Activated CD4-positive, alpha-beta T cell treated with anti-CD3 and anti-CD28 coated beads, Interleukin-2, amount 50 U/mL, for 48 hours (primary cell): ENCODE measurements around the gene PKD1.
"Not testable (repeated sequence)": the region's sequence is repeated elsewhere in the genome, so short reads cannot be mapped to it uniquely, and the experiment has no call there.

ENCODE experiments used
- DNase-seq, 2 experiments: peaks; one replicate each; pipeline ENCODE4 v3.0.0-alpha.2; 2020

PKD1 gene

DNA sequence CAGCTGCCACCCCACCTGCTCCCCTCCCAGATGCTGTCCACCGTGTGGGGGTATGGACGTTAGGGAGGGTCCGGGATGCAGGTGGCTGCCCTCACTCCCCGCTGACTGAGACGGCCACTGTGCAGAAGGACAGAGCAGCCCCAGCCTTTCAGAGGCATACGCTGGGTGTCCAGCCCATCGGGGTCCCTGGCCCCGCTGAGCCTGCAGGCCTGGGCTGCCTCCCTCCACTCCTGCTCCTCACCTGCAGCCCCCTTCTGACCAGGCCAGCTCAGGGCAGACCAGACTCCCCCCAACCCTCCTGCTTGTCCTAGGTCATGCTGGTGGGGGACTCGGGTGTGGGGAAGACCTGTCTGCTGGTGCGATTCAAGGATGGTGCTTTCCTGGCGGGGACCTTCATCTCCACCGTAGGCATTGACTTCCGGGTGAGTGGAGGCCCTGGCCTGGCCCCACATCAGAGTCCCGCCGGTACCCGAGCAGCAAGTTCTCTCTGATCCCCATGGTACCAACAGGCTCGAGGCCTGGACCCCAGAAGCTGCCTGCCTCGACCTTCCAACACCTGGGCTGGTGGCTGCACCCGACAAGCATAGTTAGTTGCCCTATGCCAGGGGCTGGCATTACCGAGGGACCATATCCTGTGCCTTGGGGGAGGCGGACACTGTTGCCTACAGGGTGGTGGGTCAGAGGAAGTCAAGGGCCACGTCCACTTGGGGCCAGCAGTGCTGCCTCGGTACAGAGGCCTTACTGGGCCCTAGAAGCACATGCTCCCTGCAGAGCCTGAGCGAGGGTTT, 14.1 kb upstream of the PKD1 start:
- peak; percentile 40 to 50 for DNase-seq

DNA sequence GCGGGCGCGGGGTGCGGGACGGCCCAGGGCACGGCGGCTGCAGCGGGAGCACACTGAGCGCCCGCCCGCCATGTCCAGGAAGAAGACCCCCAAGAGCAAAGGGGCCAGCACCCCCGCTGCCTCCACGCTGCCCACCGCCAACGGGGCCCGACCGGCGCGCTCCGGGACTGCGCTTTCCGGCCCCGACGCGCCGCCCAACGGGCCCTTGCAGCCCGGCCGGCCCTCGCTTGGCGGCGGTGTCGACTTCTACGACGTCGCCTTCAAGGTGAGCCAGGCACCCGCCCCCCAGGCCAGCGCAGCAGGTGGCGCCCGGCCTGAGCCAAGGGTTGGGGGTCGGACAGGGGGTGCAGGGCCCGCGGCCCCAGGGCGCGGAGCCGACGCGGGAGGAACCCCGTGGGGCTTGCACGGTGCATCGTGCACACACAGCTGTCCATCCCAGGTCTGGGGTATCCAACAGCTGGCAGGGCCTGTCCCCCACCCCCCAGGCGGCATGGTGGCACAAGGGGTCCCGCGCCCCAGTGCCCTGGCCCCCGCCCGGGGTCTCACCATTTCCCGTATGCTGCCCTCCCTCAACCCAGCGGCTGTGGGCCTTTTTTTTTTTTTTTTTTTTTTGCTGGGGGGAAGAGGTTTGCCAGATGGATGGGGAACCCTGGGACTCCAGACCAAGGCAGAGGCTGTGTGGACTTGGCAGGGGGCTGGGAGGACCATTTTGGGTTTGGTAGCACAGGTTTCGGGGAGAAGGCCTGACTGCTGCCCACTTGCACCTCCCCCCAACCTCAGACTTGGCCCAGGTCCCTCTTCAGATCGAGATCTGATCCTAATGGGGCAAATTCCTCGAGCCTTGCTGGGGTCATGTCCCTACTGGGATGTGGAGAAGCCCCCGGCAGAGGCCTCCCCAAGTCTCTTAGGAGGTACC, 13.3 kb upstream of the PKD1 start:
- DNase-seq: peak; percentile 37 to 46

DNA sequence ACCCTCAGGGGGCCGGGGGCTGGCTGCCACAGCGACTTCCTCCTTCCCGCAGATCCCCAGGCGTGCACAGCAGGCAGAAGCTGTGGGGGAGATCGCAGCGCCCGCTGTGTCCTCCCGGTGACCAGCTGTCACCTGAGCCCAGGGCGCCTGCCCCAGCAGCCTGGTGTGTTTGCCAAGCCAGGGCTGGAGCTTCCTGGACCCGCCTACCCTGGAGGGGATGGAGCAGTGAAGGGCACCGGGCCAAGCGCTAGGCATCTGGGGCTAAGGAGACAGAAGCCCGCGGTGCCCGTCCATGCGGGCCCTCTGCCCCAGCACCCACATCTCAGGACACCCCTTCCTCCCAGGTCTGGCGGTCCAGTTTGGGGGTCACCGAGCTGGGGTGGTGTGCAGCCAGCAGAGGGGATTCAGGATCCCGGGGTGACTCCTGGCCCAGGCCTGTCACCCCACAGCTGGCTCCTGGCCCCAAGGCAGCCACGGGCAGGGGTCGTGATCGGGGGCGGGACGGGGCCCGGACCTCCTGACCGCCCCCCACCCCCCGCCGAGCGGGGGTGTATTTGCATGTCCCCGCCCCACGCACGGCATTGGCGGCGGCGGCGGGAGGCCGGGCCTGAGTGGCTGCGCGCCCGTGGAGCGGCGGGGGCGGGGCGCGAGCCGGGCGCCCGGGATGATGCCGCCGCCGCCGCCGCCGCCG, 12.4 kb upstream of the PKD1 start, which contains the start of gene RAB26:
Gene RAB26 (plus strand): TSS at position 645 of the 691 bp plus-strand sequence. CDS start 159 bp downstream, outside the sequence.
- DNase-seq: peak; percentile 39 to 53

DNA sequence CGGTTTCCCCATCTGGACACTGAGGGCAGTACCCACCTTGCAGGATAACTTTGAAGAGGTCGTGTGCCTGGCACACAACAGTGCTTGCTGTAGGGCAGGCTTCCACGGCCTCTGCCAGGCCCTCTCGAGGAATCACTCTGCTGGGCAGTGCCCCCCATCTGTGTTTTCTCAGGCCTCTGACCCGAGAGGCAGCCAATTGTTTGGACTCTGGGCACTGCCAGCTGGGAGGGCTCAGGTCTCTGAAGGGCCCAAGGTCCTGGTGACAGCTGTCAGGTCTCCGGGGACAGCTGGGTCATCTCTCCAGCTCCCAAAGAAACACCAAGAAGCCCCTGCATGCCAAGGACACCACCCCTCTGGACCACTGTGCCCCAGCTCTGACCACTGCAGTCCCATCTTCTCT, 11.7 kb upstream of the PKD1 start:
- DNase-seq: no peak

DNA sequence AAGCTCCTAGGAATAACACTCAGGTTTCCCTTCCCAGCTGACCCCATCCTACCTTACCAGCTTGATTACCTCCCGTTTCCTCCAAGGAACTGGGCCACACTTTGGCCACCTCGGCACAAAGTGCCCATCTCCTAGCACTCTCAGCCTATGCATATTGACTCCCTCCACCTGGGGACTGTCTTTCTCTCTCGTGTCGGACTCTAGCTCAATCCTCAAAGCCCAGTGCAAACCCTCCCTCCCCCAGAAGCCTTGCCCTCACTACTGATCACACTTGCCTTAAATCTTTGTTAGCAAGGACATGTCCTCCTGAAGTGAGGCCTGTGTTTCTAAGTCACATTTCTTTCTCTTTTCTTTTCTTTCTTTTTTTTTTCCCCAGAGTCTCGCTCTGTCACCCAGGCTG, 10.1 kb upstream of the PKD1 start:
- no peak for DNase-seq

DNA sequence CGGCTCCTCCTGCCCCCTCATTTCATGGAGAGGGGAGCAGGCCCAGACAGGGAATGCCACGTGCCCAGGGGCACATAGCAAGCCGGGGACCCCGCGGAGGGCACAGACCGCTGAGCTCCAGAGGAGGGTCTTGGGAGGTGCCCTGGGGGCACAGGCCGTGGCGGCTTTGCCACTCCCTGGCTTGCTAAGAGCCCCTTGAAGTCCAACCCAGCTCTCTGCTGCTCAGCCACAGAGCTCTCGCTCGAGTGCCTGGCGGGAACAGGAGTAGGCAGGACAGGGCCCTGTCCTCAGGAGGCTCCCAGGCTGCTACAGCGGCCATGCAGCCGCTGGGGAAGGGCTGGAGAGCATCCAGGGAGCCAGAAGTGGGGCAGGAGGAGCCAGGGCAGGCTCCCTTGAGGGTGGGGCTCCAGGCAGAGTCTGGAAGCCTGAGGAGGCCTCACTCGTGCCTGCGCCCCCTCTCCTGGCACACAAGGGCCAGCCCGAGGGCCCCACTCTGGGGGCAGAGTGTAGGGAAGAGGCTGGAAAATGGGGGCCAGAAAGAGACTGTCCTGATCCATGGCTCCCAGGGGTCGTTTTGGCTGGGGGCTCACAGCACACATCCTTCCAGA, 8.3 kb upstream of the PKD1 start:
- no peak for DNase-seq

DNA sequence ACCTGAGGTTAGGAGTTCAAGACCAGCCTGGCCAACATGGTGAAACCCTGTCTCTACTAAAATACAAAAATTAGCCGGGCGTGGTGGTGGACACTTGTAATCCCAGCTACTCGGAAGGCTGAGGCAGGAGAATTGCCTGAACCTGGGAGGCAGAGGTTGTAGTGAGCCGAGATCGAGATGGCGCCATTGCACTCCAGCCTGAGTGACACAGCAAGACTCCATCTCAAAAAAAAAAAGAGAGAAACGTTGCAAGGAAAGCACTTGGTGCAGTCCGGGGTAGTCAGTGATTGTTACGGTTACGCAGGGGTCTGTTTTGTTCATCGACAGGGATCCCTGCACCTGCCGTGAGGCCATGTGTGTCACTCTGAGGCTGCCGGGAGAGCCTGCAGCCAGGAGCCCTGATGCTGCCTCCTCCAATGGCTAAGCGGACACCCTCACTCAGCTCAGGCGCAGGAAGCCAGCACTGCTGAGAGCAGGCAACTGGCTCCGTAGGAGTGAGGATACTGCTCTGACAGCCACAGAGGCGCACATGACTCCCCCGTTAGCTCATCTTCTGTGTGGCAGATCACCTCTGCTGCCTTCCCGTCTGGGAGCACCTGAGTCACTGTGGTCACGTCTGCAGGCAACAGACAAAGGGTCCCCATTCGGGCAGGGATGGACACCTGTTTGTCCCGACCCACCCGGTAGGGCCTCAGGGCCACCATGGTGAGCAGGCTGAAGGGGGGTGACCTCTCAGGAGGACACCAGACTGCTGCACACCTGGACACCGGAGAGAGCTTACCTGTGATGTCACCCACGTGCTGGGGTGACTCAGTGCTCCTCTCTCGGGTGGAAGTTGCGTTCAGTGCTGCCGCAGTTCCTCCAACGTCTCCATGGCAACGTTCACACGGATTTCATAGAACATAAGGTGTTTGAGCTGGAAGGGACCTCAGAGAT, 7.5 kb upstream of the PKD1 start:
- peak in 1 of 2 experiments; percentile 19 for DNase-seq

DNA sequence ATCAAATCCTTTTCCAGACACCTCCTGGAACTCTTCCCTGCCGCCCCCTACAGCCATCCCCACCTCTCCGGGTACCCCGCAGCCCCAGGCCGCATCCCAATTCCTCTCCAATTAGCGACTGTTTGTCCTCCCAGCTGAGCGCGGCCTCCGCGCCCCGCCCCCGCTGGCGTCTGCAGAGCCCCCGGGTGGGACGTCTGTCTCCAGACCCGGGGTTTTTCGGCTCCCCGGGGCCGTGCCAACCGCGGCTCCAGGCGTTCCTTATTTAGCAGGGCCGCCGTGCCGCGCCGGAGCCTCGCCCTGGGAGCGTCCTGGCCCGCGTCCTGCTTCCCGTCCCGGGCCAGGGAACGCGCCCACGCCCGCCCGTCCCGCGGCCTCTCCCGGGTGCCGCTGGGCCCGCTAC, 627 bp downstream of the PKD1 start:
- DNase-seq: peak; percentile 22

DNA sequence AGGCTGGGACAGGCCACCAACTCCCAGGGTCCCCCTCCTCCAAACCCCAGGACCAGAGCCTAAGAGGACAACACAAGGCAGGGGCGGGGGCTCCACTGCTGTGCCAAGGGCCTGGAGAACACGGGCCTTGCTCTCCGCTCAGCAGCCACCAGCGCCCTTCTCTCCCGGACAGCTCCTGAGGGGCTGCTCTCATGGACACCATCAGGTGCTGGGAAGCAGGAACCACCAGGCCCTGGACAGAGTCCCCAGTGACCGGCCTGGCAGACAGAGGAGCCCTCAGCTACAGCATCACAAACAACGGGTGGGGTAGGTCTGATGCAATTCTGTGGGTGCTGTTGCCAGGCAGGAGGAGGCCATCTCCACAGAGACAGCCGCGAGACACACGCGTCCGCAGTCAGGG, 1.9 kb downstream of the PKD1 start:
- DNase-seq: not testable (repeated sequence)

DNA sequence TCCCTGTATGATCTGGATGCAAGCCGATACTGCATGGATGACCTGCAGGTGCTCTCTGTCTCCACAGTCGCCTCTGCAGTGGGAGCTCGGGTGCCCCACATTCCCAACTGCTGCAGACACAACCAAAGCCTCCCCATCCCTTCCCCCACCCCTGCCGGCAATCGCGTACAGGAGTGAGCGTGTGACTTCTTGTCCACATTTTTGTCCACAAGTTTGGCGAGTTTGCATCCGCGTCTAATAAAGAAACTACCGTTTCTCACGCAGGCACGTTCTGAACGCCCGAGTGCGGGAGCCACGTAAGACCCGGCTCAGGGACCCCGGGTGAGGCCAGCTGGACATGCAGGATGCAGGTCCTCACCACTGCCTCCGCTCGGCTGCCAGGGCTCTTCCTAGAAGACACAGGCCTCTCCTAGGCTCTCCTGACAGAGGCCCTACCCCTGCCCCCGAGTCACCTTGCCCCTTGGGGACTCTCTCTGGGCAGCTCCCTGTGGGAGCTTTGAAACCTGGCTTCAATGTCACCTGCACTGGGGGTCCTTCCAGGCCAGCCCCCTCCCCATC, 5.7 kb downstream of the PKD1 start:
- DNase-seq: not testable (repeated sequence)

DNA sequence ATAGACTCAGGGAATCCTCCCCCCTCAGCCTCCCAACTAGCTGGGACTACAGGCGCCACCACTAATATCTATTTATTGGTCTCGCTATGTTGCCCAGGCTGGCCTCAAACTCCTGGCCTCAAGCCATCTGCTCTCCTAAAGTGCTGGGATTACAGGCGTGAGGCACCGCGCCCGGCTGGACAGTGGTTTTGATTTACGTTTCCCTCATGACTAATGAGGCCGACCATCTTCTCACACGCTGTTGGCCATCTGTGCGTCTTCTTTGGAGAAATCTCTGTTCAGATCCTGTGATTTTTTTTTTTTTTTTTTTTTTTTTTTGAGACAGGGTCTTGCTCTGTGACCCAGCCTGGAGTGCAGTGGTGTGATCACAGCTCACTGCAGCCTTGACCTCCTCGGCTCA, 6.4 kb downstream of the PKD1 start:
- not testable (repeated sequence) for DNase-seq

DNA sequence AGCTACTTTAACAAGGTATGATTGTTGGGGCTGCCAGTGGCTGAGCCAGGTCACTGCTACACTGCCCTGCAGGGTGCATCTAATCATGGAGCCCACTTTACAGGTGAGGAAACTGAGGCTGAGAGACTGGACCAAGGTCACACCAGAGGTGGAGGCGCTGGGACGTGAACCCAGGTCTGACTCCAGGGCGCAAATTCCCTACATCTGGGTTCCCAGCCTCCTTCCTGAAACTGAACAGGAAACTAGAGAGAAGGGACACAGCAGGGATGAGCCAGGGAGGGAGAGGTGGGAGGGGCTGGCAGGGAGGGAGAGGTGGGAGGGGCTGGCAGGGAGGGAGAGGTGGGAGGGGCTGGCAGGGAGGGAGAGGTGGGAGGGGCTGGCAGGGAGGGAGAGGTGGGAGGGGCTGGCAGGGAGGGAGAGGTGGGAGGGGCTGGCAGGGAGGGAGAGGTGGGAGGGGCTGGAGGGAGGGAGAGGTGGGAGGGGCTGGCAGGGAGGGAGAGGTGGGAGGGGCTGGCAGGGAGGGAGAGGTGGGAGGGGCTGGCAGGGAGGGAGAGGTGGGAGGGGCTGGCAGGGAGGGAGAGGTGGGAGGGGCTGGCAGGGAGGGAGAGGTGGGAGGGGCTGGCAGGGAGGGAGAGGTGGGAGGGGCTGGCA, 7.9 kb downstream of the PKD1 start:
- peak in 1 of 2 experiments; percentile 25 for DNase-seq

DNA sequence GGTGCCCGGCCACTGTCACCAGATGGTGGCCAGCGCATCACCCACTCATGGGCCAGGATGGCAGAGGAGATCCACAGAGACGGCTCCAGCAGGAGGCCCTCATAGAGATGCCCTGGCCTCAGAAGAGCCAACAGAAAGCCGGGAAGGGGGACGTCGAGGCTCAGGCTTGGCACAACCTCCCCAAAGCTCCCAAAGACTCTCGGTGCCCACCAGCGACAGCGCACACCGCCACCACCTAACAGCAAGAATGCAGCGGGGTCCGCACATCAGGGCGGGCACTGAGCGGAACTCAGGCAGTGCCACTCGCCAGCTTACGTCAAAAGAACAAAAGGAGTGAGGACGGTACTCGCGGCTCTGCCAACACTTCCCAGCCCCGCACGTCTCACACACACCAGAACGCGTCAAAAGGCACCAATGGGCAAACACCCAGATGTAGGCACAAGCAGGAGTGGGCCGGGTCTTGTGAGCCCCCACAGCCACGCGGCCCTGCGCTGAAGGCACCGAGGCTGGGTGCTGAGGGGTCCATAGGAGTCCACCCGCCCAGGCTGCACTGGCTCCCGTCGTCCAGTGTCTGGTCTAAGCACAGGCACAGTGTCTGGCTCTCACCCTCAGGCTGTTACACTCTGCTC, 8.7 kb downstream of the PKD1 start:
- DNase-seq: not testable (repeated sequence)

DNA sequence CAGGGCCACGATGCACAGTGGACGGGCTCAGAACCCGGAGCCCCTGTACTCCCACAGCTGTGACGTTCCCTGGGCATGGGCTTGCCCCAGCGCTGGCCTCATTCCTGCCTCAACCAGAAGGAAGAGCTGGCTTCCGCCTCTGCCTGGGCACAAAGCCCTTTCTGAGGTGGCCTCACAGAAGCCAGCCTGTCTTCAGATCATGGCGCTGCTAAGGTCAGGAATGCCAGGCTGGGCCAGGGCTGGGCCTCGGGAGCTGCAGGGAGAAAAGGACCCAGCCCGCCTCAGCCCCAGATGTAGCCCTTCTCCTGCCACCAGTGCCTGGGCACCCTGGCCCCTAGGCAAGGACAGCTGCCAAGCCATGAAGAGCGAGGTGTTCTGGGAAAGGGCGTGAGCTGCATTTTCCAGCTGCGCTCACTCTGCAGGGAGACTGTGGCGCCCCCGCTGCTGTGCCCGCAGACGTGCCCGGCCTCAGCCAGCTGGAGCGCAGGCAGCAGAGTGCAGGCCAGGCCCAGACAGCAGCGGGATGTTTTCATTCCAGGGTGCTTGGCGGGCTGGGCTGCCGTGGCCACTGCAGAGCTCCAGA, 9.4 kb downstream of the PKD1 start:
- DNase-seq: not testable (repeated sequence)

DNA sequence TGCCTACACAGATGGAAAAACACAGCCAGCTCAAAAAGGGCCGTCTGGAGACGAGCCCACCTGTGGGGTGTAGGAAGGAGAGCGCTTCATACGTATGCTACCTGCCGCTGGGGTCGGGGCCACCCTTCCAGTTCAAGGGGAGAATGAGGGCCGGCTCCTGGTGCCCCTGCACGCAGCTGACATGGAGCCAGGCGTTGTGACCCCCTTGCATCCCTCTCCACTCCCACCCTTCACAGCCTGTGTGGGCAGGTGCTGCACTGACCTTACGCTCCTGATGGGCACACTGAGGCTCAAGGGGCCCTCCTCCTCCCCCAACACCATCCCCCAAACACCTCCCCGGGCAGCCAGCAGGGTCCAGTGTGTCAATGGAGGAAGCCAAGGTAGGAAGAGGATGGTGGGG, 10.1 kb downstream of the PKD1 start:
- DNase-seq: not testable (repeated sequence)

DNA sequence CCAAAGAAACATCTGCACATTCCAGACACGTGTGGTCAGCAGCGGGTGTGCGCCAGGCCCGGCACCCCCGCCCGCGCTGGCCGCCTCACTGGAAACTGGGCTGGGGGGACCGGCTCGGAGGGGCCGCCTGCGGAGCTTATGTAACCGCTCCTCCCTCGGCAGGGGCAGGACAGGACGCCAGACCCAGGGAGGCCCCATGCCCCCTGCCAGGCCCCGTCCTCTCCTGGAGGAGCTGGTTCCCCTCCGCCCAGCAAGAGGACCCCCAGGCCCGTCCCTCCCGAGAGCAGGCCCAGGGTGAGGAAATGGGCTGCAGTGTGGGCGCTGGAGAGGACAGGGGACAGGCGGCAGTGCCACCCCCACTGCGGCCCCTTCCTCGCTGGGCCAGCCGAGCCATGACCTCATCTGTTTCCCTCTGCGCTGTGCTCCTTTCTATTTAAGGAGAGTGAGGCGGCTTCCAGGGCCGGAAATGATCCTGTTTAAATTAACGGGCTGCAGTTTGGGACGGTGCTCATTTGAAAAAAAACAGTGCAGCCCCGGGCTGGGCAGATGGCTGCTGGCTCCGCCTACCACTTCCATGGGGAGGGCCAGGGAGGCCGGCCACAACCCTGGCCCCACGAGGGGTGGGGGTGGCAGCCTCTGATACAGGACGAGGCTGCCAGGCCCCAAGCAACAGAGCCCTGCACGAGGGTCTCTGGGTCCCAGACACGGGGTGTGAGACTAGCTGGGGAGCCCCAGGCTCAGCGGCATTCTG, 10.8 kb downstream of the PKD1 start:
- not testable (repeated sequence) for DNase-seq

DNA sequence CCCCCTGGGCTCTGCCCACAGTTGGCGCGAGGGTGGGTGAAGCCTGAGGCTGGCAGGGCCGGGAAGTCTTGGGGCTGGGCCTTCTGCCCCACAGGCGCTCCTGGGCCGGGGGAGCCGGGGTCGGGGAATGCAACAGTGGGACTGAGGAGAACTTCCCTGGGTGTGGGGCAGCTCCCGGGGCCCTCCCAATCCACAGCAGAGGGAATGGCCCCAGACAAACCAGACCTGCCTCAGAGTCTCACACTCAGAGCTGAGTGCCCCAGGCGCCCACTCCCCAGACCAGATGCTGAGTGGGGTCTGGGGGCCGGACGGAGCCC, 11.4 kb downstream of the PKD1 start:
- not testable (repeated sequence) for DNase-seq

DNA sequence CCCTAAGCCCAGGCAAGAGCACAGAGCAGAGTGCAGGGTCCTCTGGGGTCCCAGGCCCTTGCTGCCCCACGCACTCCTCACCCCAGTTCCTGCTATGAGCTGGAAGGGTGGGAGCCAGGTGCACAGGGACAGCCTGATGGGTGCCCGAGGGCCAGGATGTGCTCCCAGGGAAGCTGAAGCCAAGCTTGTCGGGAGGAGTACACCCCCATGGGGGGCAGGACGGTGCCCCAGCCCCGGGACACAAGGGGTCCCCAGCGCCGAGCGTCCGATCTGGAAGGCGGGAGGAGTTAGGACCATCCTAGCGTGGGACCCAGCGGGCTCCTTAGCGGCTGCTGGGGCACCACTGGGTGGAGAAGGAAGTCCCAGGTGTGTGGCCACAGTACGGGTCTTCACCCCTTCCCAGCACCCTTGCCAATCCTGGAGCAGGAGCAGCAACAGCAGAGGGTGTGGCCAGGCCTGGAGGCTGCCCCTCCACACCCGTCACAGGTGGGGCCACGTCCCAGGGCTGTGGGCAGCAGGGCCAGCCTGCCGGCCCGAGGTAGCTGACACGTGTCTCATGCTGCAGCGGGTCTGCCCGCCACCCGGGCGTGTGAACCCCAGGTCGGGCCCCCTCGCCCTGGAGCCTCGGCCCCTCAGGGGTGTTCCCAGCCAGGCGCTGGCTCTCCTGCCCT, 11.9 kb downstream of the PKD1 start:
- DNase-seq: not testable (repeated sequence)
